Osteocyte (in vitro differentiated cells): ENCODE data around the gene SRCAP. TPM values are rescaled to one million over a fixed set of nuclear protein-coding genes. Genes with fewer than 3 reads are reported as not detected.
"Not testable (repeated sequence)": the region's sequence is repeated elsewhere in the genome, so short reads cannot be mapped to it uniquely, and the experiment has no call there.

ENCODE experiments used
- DNase-seq: peaks from one replicate; pipeline ENCODE4 v3.0.0; 2021; ENCODE audit warnings: mixed read lengths; ENCODE audit not compliant: unreplicated experiment; ENCODE audit errors: extremely low spot score
- H3K27ac Mint-ChIP-seq: one replicate; pipeline ENCODE4 v1.8.0; 2021; ENCODE audit warnings: mild to moderate bottlenecking, mixed read lengths; ENCODE audit not compliant: unreplicated experiment
- H3K27me3 Mint-ChIP-seq: one replicate; pipeline ENCODE4 v1.8.0; 2021; ENCODE audit warnings: mixed read lengths; ENCODE audit not compliant: unreplicated experiment
- H3K36me3 Mint-ChIP-seq: one replicate; pipeline ENCODE4 v1.8.0; 2021; ENCODE audit warnings: mixed read lengths; ENCODE audit not compliant: unreplicated experiment
- H3K4me1 Mint-ChIP-seq: one replicate; pipeline ENCODE4 v1.8.0; 2021; ENCODE audit warnings: mixed read lengths; ENCODE audit not compliant: unreplicated experiment
- H3K4me3 Mint-ChIP-seq: one replicate; pipeline ENCODE4 v1.8.0; 2021; ENCODE audit warnings: mild to moderate bottlenecking, moderate library complexity, mixed read lengths; ENCODE audit not compliant: unreplicated experiment
- H3K9me3 Mint-ChIP-seq: one replicate; pipeline ENCODE4 v1.8.0; 2021; ENCODE audit warnings: mixed read lengths; ENCODE audit not compliant: unreplicated experiment
- CTCF ChIP-seq: fragments of 200-600 bp; sonication (generic); IDR thresholded peaks from 2 replicates; pipeline ENCODE4 v1.5.0; 2021; ENCODE audit warnings: antibody characterized with exemption, mild to moderate bottlenecking, moderate library complexity
- total RNA-seq: library from RNA; stranded (reverse); gene quantifications from 2 replicates; pipeline ENCODE4 v1.2.1, GENCODE V29; 2021

Gene SRCAP
- total RNA-seq, 1 donor from 2014 or later = 69.2 TPM

- no peaks in the 10 kb centered on the region for H3K9me3 Mint-ChIP-seq
- TF ChIP-seq CTCF = no peak
- H3K4me1 Mint-ChIP-seq = peaks cover 22% of the 10 kb centered on the region
- H3K4me3 Mint-ChIP-seq = no peak overlapping the region
- no peaks in the 10 kb centered on the region for H3K36me3 Mint-ChIP-seq
- no peaks in the 10 kb centered on the region for H3K27me3 Mint-ChIP-seq
- no peak overlapping the region for H3K27ac Mint-ChIP-seq
- DNase-seq = no peak
Measured at GRCh38 chr16:30694926-30695693, 3.9 kb upstream of the SRCAP start.

GRCh38 chr16:30696646-30697045 is 2.3 kb upstream of the SRCAP start:
- H3K27me3 Mint-ChIP-seq, DNase-seq, H3K27ac Mint-ChIP-seq, H3K36me3 Mint-ChIP-seq, H3K9me3 Mint-ChIP-seq, H3K4me3 Mint-ChIP-seq: not testable (repeated sequence)
- peaks cover 27% of the 10 kb centered on the region for H3K4me1 Mint-ChIP-seq

- DNase-seq = no peak
- Mint-ChIP-seq H3K27ac (peak overlapping the region; percentile 100), H3K9me3 (no peaks in the 10 kb centered on the region), H3K27me3 (no peaks in the 10 kb centered on the region), H3K4me3 (peak overlapping the region; percentile 99), H3K4me1 (peaks cover 27% of the 10 kb centered on the region), H3K36me3 (peaks cover 8% of the 10 kb centered on the region)
- TF ChIP-seq CTCF = no peak
Measured at GRCh38 chr16:30697264-30698138, 1.5 kb upstream of the SRCAP start.

- peak overlapping the region; percentile 100 for H3K27ac Mint-ChIP-seq
- peak overlapping the region; percentile 99 for H3K4me3 Mint-ChIP-seq
- H3K36me3 Mint-ChIP-seq = peaks cover 10% of the 10 kb centered on the region
- TF ChIP-seq CTCF = no peak
- DNase-seq = peak; percentile 100
- no peaks in the 10 kb centered on the region for H3K27me3 Mint-ChIP-seq
- H3K4me1 Mint-ChIP-seq = peaks cover 27% of the 10 kb centered on the region
- no peaks in the 10 kb centered on the region for H3K9me3 Mint-ChIP-seq
Measured at GRCh38 chr16:30698139-30698815, 694 bp upstream of the SRCAP start.

- no peak for TF ChIP-seq CTCF
- H3K27ac Mint-ChIP-seq = peak overlapping the region; percentile 97
- H3K4me3 Mint-ChIP-seq = peak overlapping the region; percentile 99
Measured at GRCh38 chr16:30699615-30700099, 686 bp downstream of the SRCAP start.

More at GRCh38 chr16:30699615-30700099, 686 bp downstream of the SRCAP start:
- Mint-ChIP-seq H3K9me3 (no peaks in the 10 kb centered on the region), H3K4me1 (peaks cover 23% of the 10 kb centered on the region), H3K36me3 (peaks cover 20% of the 10 kb centered on the region), H3K27me3 (no peaks in the 10 kb centered on the region)
- no peak for DNase-seq
